NT2/D1 (cell line): ENCODE measurements around the gene ADGRL3.

Experiments used
- SUZ12 ChIP-seq: IDR thresholded peaks from 2 replicates; pipeline ENCODE4 v1.6.1; 2011; ENCODE audit not compliant: insufficient read length, insufficient read depth; ENCODE audit errors: extremely low read depth
- ZNF274 ChIP-seq: IDR thresholded peaks from 2 replicates; pipeline ENCODE4 v1.6.1; 2011; ENCODE audit warnings: mild to moderate bottlenecking, low read depth, low read length

DNA sequence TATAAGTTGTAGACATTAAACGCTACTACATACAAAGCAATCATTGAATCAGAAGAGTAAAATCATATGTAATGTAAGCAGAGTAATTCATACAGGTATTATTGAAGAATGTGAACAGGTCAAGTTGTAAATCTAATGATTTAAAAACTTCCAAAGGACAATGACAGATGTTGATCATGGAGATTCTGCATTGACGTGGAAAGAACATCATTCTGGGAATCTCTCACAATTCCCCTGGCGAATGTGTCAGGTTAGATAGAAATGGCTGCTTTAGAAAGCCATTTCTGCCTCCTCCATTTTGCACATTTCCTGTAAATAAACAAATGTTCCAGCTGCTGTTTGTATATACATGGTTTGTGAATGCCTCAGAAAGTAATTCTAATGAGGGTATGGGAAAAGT, 719.4 kb downstream of the ADGRL3 start:
- TF ChIP-seq ZNF274: no peak
- TF ChIP-seq SUZ12: no peak
